Caki2 (cell line): Measurements from ENCODE around the gene VWA1. TPM values are rescaled to one million over a fixed set of nuclear protein-coding genes. Genes with fewer than 3 reads are reported as not detected.

ENCODE experiments used
- DNase-seq: peaks from one replicate; pipeline ENCODE4 v3.0.0-alpha.2; 2015; ENCODE audit warnings: low read depth
- in situ Hi-C: cut with HindIII; loops from 2 replicates; pipeline ENCODE4 v1.10.0; 2016; ENCODE audit warnings: low sequenced_read_pairs, low pct_unique_long_range_greater_than_20kb, mixed read lengths
- total RNA-seq: library from RNA; depleted of rRNA; stranded (reverse); fragments of >200 nt; shearing (Covaris generic); gene quantifications from 2 replicates; pipeline ENCODE4 v1.2.3, GENCODE V29; 2014; ENCODE audit warnings: low replicate concordance

VWA1 gene
- total RNA-seq, 1 experiment from 2014 or later: 47.0 TPM

DNA sequence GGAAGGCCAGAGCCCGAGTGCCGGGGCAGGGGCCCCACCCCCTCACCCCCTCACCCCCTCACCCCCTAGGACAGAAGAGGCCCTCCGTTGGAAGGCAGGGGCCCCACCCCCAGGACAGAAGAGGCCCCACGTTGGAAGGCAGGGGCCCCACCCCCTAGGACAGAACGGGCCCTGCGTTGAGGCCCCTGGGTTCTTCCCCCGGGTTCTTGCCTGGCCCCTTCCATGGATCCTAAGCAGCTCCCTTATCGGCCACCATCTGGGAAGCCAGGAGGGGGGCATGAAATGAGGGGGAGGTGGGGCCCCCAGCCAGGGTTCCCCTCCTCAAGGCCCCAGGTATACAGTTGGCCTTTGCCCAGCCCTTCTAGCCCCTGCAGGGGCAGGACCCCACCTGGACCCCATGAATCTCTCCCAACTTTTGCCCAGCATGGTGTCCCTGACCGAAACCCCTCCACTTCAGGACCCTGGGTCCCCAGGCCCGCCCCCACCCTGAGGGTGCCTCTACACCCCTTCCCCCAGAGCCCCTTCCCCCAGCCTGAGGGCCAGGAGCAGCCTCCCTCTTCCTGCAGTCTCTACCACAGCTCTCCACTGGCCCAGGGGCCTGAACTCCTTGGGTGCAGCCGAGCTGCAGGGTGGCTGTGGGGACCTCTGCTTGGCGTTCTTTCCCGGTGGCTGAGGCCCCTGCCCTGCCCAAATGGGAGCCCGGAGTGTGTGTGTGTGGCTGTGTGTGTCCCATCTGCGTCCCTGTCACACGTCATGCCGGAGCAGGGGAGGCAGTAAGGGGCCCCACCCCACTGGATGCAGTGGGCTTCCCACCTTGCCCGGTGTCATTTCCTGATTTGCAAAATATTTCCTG, 4.3 kb upstream of the VWA1 start:
- in situ Hi-C loops: no loop called here
- DNase-seq: no peak

DNA sequence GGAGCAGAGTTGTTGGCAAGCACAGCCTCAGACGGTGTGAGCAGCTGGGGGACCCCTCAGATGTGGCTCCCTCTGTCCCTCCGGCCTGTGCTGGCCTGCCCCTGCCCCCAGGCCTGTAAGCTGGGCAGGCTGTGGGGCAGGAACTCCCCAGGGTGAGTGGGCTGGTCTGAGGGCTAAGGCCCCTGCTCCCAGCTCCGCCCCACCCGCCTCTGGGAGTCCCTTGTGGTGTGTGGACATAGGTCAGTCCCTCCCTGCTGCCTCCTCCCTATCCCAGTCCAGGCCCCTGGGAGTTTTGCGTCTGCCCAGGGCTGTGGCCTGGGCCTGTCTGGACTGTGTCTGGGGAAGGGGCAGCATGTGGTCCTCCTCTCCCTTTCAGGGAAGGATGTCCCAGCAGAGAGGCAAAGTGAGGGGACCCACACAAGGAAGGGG, 3.6 kb upstream of the VWA1 start:
- DNase-seq: no peak
- in situ Hi-C loops: no loop called here

DNA sequence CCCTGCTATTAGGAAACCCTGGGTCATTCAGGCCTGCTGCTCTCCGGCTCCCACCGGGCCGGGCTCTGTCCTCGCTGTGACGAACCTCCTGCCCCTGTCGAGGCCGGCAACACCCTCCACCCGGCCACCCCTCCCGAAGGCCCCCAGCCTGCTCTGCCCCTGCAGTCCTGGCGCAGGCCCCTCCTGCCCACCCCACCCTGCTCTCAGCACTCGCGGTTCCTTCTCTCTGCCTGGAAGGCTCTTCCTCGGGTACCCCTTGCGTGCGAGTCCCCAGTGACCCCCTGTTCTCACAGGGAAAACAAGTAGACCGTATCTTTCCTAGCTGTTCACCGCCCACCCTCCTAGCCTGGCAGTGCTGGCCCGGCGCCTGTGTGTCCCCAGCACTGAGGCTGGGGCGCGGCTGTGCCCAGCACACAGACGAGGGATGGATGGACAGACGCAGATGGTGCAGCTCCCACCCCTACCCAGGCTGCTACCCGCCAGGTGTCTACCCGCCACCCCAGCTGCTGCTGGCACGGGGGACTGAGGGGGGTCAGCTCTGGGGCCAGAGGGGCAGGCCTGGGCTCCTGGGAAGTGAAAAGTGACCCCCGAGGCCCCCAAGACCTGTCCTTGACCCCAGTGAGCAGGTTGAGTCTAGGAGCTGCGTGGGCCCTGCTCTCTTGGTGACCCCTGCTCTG, 3.1 kb upstream of the VWA1 start:
- in situ Hi-C loops: no loop called here
- no peak for DNase-seq

DNA sequence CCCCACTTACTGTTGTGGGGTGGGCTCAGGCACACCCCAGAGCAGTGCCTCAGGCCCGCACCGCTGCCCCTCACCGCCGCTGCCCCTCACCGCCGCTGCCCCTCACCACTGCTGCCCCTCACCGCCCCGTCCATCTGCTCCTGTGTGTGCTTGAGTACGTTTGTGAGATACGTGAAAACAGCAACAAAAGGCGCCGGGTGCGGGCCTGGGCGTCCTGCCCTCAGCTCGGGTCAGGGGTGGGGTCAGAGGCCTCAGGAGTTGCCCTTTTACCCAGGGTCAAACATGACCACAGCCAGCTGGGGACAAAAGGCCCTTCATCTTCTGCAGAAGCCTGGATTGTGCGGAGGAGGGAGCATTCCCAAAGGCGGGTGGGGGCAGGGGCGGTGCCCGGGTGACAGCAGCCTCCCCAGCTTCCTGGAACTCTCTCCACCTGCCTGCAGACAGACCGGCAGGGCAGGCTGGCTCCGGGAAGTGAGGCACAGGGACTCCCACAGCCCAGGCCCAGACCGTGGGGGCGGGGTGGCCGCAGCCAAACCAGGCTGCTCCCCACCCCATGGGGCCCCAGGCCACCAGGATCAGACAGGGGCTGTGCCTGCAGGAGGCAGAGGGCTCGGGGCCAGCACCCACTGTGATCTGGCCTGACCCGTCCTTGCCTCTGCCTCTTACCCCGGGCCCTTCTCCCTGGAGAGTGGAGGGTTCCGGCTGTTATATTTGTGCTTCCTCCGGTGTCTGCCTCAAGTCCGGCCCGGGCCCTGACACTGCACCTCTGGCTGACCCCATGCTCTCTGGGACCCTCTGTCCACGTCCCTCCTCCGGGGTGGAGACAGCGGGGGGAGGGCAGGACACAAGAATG, 2.3 kb upstream of the VWA1 start:
- DNase-seq: no peak
- in situ Hi-C loops: no loop called here

DNA sequence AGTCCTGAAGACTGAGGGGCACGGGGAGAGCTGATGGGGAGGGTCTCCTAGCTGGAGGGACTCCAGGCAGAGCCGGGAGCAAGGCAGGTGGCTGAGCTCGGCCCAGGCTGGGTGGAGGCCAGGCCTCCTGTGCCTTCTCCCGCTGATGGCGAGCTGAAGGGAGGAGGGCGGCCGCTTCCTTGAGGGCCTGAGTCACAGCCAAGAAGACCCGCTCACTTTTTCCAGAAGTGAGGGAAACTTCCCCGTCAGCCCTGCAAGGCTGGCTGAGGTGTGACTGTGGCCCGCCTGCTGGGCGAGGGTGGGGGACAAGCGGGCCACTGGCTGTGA, 1.7 kb upstream of the VWA1 start:
- DNase-seq: no peak
- in situ Hi-C loops: no loop called here

DNA sequence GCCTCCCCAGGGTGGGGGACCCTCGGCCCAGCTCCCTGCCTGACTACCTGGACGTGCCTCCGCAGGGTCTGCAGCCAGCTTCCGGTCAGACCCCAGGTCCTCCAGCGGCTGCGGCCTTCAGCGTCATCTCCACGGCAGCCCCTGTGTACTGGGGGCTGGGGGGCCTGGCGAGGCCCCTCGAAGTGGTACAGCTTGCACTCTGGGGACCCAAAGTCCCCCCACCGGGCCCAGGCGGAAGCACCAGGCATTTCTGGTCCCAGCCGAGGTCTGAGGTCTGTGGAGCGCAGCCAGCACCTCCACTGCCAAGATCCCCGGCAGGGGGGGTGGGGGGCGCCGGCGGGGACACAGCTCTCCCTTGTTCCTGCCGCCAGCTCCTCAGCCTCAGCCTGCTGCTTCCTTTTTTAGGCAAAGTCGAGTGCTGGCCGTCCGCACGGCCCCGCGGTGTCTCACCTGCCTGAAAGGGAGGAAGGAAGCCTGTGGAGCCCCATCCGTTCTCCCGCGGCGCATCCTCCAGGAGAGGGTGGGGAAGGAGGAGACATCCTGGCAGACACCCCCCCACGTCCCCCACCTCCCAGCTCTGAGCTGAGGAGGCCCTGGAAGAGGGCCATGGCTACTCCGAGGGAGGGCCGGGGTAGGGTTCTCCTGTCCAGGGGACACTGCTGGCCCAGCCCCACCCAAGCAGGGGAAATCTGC, 1.2 kb upstream of the VWA1 start:
- in situ Hi-C loops: no loop called here
- no peak for DNase-seq

DNA sequence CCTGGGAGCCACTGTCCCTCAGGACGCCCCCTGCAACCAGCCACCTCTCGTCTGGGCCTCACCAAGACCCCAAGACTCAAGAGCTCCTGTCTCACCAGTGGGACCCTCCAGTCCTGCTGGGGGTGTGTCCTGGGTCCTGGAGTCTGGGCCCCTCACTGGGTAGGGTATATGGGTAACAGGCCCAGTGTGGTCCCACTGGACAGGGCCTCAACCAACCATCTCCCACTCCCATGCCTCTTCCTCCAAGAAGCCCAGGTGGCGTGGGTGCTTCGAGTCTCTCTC, 725 bp upstream of the VWA1 start:
- DNase-seq: no peak
- in situ Hi-C loops: no loop called here

DNA sequence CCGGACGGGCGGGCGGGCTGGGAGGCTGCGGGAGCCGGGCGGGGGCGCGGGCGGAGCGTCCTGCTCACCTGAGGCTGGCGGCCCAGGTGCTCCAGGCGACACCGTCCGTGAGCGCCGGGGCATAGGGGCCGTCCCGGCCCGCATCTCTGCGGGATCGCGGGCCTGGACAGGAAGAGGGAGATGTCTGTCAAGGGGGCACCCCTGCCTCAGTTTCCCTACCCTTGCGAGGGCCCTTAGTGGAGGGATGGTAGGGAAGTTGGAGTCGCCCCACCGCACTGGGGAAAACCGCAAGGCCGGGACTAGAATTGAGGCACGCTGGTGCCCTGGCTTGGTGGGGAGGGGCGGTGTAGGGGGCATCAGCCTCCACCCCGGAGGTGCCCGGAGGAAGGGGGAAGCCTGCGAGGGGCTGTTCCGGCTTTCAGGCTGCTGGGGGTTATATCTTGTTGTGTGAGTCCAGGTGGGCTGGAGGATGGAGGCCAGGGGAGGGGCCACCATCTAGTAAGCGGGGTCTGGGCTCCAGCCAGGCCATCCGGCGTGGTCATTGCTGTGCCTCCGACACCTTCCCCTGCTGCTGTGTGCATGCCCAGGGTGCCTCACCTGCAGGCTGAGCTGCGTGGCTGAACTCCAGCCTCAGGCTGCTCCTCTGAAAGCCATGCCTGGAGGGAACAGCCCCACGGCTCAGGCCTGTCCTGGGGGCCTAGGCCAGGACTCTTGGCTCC, 580 bp downstream of the VWA1 start:
- in situ Hi-C loops: no loop called here

DNA sequence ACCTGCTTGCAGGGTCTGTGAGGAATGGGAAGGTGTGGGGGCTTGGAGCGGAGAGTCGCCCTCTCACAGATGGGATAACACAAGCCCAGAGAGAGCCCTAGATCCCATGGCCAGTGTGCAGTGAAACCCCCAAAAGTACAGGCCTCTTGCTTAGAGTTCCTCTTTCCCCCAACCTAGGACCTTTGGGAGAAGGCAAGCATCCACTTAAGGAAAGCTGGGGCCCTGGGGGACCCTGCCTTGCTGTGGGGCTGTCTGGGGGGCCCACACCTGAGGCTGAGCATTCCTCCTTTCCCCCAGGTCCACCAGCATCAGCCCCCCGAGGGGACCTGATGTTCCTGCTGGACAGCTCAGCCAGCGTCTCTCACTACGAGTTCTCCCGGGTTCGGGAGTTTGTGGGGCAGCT, 1.1 kb downstream of the VWA1 start:
- no peak for DNase-seq
- in situ Hi-C loops: no loop called here

More for the DNA sequence above, 580 bp downstream of the VWA1 start:
- no peak for DNase-seq

DNA sequence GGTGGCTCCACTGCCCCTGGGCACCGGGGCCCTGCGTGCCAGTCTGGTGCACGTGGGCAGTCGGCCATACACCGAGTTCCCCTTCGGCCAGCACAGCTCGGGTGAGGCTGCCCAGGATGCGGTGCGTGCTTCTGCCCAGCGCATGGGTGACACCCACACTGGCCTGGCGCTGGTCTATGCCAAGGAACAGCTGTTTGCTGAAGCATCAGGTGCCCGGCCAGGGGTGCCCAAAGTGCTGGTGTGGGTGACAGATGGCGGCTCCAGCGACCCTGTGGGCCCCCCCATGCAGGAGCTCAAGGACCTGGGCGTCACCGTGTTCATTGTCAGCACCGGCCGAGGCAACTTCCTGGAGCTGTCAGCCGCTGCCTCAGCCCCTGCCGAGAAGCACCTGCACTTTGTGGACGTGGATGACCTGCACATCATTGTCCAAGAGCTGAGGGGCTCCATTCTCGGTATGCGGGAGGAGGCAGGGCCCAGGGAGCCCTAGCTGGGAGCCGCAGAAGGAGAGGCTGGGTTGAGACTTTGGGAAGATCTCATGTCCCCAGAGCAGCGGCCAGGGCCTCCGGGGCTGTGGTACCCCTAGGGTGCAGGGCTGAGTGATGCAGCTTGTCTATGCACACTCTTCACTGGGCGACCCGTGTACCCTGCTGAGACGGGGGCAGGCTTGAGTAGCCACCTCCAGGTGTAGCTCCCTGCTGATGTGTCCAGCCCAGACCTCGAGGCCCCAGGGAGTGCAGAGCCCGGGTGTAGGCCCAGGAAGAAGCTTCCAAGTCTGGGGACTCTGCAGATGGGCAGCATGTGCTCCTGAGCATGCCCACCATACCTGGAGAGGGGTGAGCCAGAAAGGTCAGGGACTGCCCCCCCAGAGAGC, 1.8 kb downstream of the VWA1 start:
- DNase-seq: no peak
- in situ Hi-C loops: no loop called here

DNA sequence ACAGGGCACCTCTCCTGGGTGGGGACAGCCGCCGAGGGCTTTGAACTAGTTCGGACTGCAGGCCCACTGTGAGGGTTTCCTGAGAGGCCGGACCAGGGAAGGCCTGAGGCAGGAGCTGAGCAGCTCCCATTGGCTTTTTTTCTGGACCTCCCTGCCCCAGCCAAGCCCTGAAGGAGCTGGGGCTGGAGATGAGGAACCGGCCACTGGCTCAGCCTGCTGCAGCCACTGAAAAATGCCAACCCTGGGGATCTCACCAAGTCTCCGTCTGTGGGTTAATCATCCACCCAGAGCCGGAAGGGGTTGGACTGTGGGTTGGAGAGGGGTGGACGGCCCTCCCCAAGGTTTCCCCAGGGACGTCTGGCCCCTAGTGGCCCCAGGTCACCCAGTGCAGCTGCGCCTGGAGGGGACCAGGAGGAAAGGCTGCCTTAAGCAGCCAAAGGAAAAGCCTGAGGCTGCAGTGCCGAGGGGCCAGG, 2.5 kb downstream of the VWA1 start:
- in situ Hi-C loops: no loop called here
- peak; percentile 77 for DNase-seq

DNA sequence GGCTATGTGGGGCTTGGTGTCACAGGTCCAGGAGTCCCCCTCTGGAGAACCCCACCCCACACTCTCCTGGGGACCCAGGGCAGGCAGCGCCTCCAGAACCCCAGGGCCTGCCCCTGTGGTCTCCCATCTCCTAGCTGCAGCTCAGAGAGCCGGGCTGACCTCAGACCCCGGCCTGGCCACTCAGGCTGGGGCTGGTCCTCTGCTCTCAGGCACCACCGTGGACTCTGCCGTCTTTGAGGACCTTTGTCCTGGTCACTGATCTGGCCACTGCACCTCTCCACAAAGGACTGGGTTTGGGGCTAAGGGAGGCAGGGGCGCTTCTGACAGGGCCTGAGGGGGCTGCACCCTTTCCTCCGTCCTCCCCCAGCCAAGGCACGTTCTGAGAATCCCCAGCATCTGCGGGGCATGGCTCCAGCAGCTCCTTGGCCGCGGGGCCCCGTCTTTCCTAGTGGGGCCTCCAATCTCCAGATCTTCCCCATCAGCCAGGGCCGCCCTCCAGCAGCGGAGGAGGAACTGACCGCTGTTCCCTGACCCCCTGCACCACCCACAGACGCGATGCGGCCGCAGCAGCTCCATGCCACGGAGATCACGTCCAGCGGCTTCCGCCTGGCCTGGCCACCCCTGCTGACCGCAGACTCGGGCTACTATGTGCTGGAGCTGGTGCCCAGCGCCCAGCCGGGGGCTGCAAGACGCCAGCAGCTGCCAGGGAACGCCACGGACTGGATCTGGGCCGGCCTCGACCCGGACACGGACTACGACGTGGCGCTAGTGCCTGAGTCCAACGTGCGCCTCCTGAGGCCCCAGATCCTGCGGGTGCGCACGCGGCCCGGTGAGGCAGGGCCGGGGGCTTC, 3.3 kb downstream of the VWA1 start:
- no peak for DNase-seq
- in situ Hi-C loops: no loop called here

DNA sequence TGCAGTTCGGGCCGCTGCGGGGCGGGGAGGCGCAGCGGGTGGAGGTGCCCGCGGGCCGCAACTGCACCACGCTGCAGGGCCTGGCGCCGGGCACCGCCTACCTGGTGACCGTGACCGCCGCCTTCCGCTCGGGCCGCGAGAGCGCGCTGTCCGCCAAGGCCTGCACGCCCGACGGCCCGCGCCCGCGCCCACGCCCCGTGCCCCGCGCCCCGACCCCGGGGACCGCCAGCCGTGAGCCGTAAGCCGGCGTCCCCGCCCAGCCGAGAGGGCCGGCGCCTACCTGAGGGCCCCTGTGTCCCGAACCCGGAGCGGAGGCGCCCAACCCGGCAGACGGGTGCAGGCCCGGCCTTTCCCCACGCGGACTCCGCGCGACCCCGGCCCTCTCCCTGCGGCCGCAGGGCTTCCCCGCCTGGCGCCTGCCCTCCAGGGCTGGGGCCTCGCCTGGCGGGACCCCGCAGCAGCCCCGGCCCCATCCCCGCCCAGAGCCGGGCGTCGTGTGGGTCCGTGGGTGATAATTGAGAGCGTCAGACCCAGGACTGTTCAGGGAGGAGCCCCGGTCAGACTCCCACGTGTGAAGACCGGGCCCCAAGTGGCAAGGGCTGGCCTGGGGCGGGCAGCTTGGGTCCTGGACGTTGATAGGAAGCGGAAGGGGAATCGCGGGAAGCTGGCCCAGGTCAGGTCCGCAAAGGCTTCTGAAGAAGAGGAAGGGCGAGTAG, 4.2 kb downstream of the VWA1 start:
- DNase-seq: no peak
- in situ Hi-C loops: no loop called here

DNA sequence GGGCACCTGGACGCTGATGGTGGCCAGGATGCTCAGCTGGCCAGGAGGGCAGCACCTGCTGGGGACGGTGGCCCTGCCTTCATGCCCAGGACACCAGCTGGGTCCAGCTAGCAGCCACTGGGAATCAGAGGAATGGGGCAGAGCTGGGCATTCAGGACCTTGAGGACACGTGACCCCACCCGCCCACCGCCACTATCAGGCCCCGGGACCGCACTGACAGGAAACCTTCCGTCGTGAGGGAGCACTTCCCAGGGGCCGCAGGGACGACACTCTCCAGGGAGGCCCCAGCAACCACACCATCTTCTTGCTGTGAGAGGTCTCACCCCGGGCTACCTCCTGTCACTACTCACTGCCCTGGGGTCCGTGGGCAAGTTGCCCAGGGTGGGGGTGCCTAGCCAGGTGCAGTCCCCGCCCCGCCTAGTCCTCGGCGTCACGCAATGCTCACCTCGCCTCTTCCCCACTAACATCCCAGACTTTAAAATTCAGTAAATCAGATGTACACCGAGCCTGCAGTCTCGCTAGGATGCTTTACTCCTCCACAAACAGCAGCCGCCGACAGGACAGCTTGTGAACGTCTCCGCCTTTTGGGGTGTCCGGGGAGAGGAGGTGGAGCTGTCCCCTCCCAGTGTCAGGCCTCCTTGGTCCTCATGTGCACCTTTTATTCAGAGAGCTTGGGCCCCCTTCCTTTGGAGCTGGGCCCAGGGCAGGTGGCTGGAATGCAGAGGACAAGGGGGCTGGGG, 4.9 kb downstream of the VWA1 start:
- in situ Hi-C loops: no loop called here

More for the DNA sequence above, 4.9 kb downstream of the VWA1 start:
- no peak for DNase-seq
